ENCODE measurements around the gene RERGL.
"Not testable (repeated sequence)": the region's sequence is repeated elsewhere in the genome, so short reads cannot be mapped to it uniquely, and the experiment has no call there.

Gene RERGL, protein sequence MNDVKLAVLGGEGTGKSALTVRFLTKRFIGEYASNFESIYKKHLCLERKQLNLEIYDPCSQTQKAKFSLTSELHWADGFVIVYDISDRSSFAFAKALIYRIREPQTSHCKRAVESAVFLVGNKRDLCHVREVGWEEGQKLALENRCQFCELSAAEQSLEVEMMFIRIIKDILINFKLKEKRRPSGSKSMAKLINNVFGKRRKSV

DNA sequence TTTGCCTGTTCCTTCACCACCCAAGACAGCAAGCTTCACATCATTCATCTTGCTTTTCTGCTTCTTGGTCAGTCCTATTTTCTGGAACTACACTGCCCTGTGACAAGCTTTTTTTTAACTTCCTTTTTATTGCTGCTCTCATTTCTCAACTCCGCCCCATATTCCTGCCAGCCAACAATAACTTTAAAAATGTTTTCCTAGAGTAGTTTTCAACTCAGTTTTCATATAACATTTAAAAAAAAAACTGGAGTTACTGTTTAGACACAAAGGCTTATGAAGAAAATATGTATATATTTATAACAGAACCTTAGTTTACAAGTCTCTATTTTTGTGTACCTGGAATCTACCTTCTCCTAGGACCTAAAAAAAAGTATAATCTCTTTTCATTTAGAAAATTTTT is at the start of gene RERGL:
TSS of gene RERGL (minus strand) at position 101 of the 400 bp plus-strand sequence. CDS start at position 48, 53 bp downstream.
- FAIRE-seq: no peak
- no peak for DNase-seq (ENCODE audit: low spot score)

DNA sequence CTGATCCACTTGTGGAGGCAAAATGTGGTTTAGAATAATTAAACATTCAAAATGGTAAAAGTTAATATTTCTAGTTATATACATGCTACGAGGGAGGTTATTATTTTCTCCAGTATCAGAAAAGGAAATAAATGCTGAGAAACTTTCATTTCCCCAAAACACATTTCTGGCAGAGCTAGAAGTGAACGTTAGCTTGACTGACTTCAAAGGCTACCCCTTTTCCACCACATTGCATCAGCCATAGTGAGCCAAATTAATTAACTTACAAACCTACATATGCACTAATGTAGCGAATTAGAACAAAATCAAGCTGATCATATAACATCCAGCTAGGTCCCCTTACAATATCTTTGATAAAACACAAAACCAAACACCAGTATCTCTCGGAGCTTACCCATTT is 49.3 kb upstream of the RERGL start:
- no peak for DNase-seq (ENCODE audit: low spot score)

DNA sequence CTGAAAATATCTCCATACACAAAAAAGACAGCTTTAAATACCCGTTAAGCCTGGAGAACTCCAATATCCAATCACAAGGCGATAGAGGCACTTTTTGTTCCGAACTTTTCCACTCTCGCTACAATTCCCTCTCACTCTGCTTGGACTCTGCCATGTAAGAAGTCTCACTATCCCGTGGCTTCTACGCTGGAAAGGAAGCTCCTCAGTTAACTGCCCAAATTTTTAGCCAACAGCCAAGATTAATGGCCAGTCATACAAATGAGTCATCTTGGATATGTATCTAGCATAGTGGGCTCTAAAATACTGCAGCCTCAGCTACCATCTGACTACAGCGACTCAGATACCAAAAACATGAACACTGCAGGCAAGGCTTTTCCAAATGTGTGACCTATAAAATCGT is 45.5 kb upstream of the RERGL start:
- no peak for DNase-seq (ENCODE audit: low spot score)
- FAIRE-seq: no peak

More for the DNA sequence above, 49.3 kb upstream of the RERGL start:
- no peak for FAIRE-seq

GRCh38 chr12:18135086-18135485 is 45.1 kb upstream of the RERGL start:
- FAIRE-seq (no peak), DNase-seq (ENCODE audit: low spot score) (no peak)

GRCh38 chr12:18130851-18131250 is 40.9 kb upstream of the RERGL start:
- FAIRE-seq: no peak
- no peak for DNase-seq (ENCODE audit: low spot score)

GRCh38 chr12:18123707-18124106 is 33.7 kb upstream of the RERGL start:
- no peak for DNase-seq (ENCODE audit: low spot score)
- no peak for FAIRE-seq

DNA sequence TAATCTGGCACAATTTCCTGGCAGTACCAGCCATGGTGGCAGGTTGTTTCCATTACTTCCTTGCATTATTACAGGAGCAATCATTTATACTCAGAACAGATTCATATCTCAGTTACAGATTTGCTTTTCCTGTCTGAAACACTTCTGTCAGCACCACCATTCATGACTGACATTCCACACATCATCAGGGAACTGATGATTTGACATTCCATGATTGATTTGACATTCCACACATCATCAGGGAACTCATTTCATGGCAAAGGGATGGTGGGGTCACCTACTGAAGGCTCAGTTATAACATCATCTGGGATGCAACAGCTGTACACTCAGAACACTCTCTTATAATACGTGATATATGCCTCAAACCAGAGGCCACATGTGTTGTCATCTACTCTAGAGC is 30.9 kb upstream of the RERGL start:
- DNase-seq (ENCODE audit: low spot score) (no peak), FAIRE-seq (no peak)

GRCh38 chr12:18108611-18109010 is 18.6 kb upstream of the RERGL start:
- DNase-seq (ENCODE audit: low spot score) (no peak), FAIRE-seq (no peak)

GRCh38 chr12:18103624-18104023 is 13.6 kb upstream of the RERGL start:
- no peak for DNase-seq (ENCODE audit: low spot score)
- FAIRE-seq: no peak

DNA sequence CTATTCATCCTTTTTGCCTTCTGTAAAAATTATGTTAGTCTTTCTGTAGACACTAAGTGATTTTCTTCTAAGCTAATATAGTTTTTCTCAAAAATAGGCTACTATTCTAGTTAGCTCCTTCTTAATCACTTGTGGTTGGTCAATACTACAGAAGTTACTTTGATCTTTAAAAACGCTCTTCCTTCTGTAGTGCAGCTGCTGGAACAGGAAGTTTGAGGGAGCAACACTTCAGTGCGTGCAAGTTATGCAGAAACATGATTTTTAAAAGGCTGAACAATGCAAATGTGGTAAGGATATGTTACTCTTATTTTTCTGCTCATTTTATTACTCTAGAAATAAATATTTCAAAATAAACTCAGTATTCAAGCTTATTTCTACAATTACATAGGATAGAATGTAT is 11.1 kb upstream of the RERGL start:
- no peak for DNase-seq (ENCODE audit: low spot score)
- no peak for FAIRE-seq

GRCh38 chr12:18084080-18084479 is 5.9 kb downstream of the RERGL start:
- no peak for DNase-seq (ENCODE audit: low spot score)
- no peak for FAIRE-seq

DNA sequence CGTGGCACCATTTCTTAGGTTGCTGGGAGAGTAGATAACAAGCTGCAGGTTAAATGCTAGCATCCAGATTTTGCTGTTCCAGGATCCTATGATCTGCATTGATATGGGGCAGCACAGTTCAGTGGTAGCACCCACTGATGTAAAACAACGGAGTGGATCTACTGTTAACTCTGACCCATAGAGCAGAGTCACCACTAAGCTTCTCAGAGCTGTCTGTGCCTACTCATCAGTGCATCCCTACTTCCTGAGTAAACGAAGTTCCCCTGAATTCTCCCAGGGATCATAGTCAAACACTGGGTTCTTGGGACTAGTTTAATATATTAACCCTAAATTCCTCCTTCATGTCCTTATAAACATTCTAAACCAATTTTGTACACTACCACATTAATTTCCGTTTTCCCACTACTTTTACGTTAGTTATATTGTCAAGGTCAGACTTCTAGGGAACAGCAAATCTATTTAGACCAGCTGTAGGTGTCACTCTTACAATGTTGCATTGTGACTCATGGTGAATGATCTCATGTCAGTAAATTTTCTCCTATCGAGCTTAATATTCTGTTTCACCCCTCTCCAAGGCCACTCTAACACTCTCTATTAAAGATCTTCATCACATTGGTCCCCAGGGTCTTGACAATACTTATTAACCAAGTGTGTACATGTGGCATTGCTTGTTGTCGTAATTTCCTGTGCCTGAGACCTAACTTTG is 10.3 kb downstream of the RERGL start:
- FAIRE-seq (no peak), DNase-seq (ENCODE audit: low spot score) (no peak)

- FAIRE-seq (no peak), DNase-seq (ENCODE audit: low spot score) (no peak)
Measured at GRCh38 chr12:18074001-18074400, 16.0 kb downstream of the RERGL start.

GRCh38 chr12:18072723-18073122 is 17.3 kb downstream of the RERGL start:
- FAIRE-seq (no peak), DNase-seq (ENCODE audit: low spot score) (no peak)

DNA sequence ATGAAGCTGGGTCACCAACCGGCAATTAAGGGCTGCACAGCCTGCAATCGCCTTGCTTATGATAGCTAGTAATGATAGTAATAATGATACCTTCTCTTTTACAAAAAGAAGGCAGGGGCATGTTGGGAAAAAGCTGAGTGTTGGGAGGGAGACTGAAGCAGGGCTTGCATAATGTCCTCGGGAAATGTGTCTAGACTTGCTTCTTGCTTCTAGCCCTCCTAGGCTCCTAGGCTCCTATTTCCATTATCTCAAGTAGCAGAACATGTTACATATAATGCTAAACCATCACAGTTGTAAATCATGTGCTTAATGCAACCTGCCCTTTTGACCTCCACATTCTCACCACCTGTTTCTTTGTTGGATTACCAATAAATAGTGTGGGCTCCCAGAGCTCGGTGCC is 18.7 kb downstream of the RERGL start:
- DNase-seq (ENCODE audit: low spot score) (no peak), FAIRE-seq (no peak)

GRCh38 chr12:18068355-18068754 is 21.6 kb downstream of the RERGL start:
- FAIRE-seq (no peak), DNase-seq (ENCODE audit: low spot score) (no peak)

DNA sequence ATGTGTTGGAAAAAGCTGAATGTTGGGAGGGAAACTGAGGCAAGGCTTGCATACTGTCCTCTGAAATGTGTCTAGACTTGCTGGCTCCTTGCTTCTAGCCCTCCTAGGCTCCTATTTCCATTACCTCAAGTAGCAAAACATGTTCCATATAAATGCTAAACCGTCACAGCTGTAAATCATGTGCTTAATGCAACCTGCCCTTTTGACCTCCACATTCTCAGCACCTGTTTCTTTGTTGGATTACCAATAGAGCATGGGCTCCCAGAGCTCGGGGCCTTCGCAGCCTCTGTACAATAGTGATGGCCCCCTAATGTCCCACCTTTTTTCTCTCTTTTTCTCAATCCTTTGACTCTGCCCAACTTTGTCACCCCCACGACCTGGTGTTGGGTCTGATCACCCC is 23.3 kb downstream of the RERGL start:
- DNase-seq (ENCODE audit: low spot score): no peak
- no peak for FAIRE-seq

DNA sequence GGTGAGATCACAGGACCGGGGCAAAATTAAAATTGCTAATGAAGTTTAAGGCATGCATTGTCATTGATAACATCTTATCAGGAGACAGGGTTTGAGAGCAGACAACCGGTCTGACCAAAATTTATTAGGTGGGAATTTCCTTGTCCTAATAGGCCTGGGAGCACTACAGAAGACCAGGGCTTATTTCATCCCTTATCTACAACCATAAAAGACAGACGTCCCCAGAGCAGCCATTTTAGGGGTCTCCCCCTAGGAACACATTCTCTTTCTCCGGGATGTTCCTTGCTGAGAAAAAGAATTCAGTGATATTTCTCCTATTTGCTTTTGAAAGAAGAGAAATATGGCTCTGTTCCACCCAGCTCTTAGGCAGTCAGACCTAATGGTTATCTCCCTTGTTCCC is 27.1 kb downstream of the RERGL start:
- DNase-seq (ENCODE audit: low spot score); FAIRE-seq: not testable (repeated sequence)

- FAIRE-seq (no peak), DNase-seq (ENCODE audit: low spot score) (no peak)
Measured at GRCh38 chr12:18057051-18057450, 32.9 kb downstream of the RERGL start.

DNA sequence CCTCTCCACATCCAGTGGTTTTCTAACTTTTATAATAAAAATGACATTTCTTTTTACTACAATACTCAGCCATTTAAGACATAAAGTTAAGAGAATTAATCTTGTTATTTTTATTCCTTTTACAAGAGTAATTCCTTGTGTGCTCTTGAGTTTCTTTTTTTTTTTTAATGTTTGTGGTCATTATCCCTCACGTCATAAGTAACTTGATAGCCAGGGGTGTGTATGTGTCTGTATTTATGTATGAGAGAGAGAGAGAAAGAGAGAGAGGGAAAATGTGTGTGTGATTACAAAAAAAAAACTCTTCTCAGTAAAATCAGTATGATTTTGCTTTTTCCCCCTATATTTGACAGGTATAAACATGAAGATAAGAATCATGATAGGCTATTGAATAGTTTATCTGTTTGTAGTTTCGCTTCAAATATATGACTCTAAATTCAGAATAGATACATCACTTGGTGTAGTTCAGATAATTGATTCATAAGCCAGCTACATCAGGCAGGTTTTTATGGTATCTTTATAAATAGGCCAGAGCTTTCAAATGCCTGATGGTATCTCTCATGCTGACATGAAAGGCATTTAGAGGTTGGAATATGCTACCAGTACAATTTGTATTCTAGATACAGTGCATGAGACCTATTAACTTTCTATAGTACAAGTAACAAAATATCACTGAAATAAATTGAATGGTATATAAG is 34.9 kb downstream of the RERGL start:
- FAIRE-seq (no peak), DNase-seq (ENCODE audit: low spot score) (no peak)

GRCh38 chr12:18045446-18045992 is 44.5 kb downstream of the RERGL start:
- DNase-seq (ENCODE audit: low spot score) (no peak), FAIRE-seq (no peak)

- DNase-seq (ENCODE audit: low spot score); FAIRE-seq: not testable (repeated sequence)
Measured at GRCh38 chr12:18040060-18040742, 49.8 kb downstream of the RERGL start.

All from RCC 7860 (cell line).